Lung (tissue), 12 donors: ENCODE measurements around the gene ZSCAN10. TPM values are rescaled to one million over a fixed set of nuclear protein-coding genes. Genes with fewer than 3 reads are reported as not detected.
"Not testable (repeated sequence)": the region's sequence is repeated elsewhere in the genome, so short reads cannot be mapped to it uniquely, and the experiment has no call there.

Source experiments
- ATAC-seq: fragments of 200-7000 bp; cut with Tn5 transposase; one replicate; pipeline ENCODE4 v1.9.1; 2020; ENCODE audit warnings: moderate number of reproducible peaks; ENCODE audit not compliant: insufficient read depth, low FRiP score
- DNase-seq, 3 donors: peaks; one replicate each; pipeline ENCODE4 v3.0.0-alpha.2; 2013 to 2017
- H3K27ac ChIP-seq, 2 donors: one replicate each; pipeline ENCODE4 v1.5.1; 2013; ENCODE audit warnings: mild to moderate bottlenecking in 2 of 2, moderate library complexity in 2 of 2, control low read depth in 1 of 2, inconsistent platforms in 1 of 2, low read depth in 1 of 2, low read length in 1 of 2
- H3K27me3 ChIP-seq, 3 donors: one replicate each; pipeline ENCODE4 v1.5.1; 2013; ENCODE audit warnings: low read length in 2 of 3; ENCODE audit not compliant: control insufficient read depth in 3 of 3, insufficient read depth in 3 of 3
- H3K36me3 ChIP-seq, 4 donors: one replicate each; pipeline ENCODE4 v1.5.1; 2013; ENCODE audit warnings: low read length in 4 of 4, mild to moderate bottlenecking in 1 of 4, moderate library complexity in 1 of 4; ENCODE audit not compliant: control insufficient read depth in 4 of 4, insufficient read depth in 4 of 4
- H3K4me1 ChIP-seq, 5 donors: one replicate each; pipeline ENCODE4 v1.5.1; 2013; ENCODE audit warnings: low read length in 5 of 5, mild to moderate bottlenecking in 2 of 5, moderate library complexity in 1 of 5; ENCODE audit not compliant: control insufficient read depth in 5 of 5, insufficient read depth in 5 of 5
- H3K4me3 ChIP-seq: one replicate; pipeline ENCODE4 v1.5.1; 2013; ENCODE audit warnings: mild to moderate bottlenecking, control low read depth, moderate library complexity
- H3K9ac ChIP-seq, 2 donors: one replicate each; pipeline ENCODE4 v1.5.1; 2013; ENCODE audit warnings: low read length in 2 of 2, control low read depth in 1 of 2; ENCODE audit not compliant: insufficient read depth in 1 of 2
- H3K9me3 ChIP-seq, 4 donors: one replicate each; pipeline ENCODE4 v1.5.1; 2013; ENCODE audit warnings: low read length in 3 of 4, mild to moderate bottlenecking in 1 of 4, moderate library complexity in 1 of 4; ENCODE audit not compliant: control insufficient read depth in 4 of 4, insufficient read depth in 3 of 4
- WGBS, 2 donors: extraction: QIAGEN DNeasy Blood & Tissue Kit; methylation state at CpG; one replicate each; pipeline ENCODE4 v1.1.7; 2013; 5-methylcytosine and 5-hydroxymethylcytosine counted together
- polyA plus RNA-seq, 2 donors: library from polyadenylated mRNA; stranded (reverse); fragments of 200-250 nt; gene quantifications; one replicate each; pipeline ENCODE4 v1.2.1, GENCODE V29; 2013
- total RNA-seq, 2 donors: library from RNA; depleted of rRNA in 1 of 2; stranded (reverse); fragments of >200 nt in 1 of 2; gene quantifications; one replicate each; pipeline ENCODE4 v1.2.1, GENCODE V29; 2014 to 2021
- TF ChIP-seq, protein P1 (sequence below): IDR thresholded peaks from 2 replicates; pipeline ENCODE4 v1.5.1; 2012; ENCODE audit warnings: mild to moderate bottlenecking; ENCODE audit errors: control extremely low read depth, extremely low read depth
- donor health status: control.
- donor health status: control.
- donor health status: Bipolar disorder and iron deficiency.
- donor health status: healthy.
- donor health status: DM: yes; HTN: yes; CAD: no.

The ZSCAN10 gene
- total and polyA plus RNA-seq, 4 donors = 0.02 to 0.21 TPM; not detected in 2

DNA sequence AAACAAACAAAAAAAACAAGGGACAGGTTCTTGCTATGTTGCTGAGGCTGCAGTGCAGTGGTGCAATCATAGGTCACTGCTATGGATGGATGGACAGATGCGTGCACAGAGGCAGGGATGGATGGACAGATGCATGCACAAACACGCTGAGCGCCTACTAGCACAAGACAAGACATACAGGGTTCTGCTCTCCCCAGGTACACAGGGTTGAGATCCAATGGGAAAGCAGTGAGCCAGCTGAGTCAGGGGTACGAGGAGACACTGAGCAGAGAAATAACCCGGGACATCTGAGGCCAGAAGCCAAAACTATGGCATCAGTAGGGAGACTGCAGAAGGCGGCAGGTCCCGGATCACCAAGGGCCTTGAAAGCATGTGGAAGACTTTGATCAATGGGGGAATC lies 27.4 kb downstream of the ZSCAN10 start:
- Histone ChIP-seq H3K27ac (no peak overlapping the region), H3K27me3 (peaks cover 0 to 7% (median 0%) of the 10 kb centered on the region in 3 donors), H3K4me1 (peaks cover 0 to 12% (median 0%) of the 10 kb centered on the region in 5 donors), H3K36me3 (peaks cover 0 to 17% (median 0%) of the 10 kb centered on the region in 4 donors), H3K4me3 (no peak overlapping the region), H3K9me3 (no peaks in the 10 kb centered on the region), H3K9ac (no peak overlapping the region)
- ATAC-seq = no peak
- DNase-seq = no peak
- TF ChIP-seq, protein P1, sequence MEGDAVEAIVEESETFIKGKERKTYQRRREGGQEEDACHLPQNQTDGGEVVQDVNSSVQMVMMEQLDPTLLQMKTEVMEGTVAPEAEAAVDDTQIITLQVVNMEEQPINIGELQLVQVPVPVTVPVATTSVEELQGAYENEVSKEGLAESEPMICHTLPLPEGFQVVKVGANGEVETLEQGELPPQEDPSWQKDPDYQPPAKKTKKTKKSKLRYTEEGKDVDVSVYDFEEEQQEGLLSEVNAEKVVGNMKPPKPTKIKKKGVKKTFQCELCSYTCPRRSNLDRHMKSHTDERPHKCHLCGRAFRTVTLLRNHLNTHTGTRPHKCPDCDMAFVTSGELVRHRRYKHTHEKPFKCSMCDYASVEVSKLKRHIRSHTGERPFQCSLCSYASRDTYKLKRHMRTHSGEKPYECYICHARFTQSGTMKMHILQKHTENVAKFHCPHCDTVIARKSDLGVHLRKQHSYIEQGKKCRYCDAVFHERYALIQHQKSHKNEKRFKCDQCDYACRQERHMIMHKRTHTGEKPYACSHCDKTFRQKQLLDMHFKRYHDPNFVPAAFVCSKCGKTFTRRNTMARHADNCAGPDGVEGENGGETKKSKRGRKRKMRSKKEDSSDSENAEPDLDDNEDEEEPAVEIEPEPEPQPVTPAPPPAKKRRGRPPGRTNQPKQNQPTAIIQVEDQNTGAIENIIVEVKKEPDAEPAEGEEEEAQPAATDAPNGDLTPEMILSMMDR = no peak
- 91 to 92% methylated on average over 7 of the region's 7 CpGs for WGBS, 2 donors

DNA sequence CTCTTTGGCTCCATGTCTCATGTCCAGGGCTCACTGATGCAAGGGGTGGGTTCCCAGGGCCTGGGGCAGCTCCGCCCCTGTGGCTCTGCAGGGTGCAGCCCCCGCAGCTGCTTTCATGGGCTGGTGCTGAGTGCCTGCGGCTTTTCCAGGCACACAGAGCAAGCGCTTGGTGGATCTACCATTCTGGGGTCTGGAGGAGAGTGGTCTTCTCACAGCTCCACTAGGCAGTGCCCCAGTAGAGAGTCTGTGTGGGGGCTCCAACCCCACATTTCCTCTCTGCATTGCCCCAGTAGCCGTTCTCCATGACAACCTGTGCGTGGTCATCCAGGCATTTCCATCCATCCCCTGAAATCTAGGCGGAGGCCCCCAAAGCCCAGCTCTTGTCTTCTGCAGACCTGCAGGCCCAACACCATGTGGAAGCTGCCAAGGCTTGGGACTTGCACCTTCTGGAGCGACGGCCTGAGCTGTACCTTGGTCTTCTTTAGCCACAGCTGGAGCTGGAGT lies 28.4 kb downstream of the ZSCAN10 start:
- 91 to 94% methylated on average over 9 of the region's 9 CpGs for WGBS, 2 donors
- Histone ChIP-seq H3K27ac (no peak overlapping the region), H3K4me1 (peaks cover 0 to 17% (median 0%) of the 10 kb centered on the region in 5 donors), H3K4me3 (no peak overlapping the region), H3K9ac (no peak overlapping the region), H3K9me3 (no peaks in the 10 kb centered on the region), H3K27me3 (peaks cover 0 to 7% (median 0%) of the 10 kb centered on the region in 3 donors), H3K36me3 (peaks cover 0 to 17% (median 0%) of the 10 kb centered on the region in 4 donors)
- no peak for ATAC-seq
- DNase-seq = no peak
- TF ChIP-seq, protein P1 = no peak

DNA sequence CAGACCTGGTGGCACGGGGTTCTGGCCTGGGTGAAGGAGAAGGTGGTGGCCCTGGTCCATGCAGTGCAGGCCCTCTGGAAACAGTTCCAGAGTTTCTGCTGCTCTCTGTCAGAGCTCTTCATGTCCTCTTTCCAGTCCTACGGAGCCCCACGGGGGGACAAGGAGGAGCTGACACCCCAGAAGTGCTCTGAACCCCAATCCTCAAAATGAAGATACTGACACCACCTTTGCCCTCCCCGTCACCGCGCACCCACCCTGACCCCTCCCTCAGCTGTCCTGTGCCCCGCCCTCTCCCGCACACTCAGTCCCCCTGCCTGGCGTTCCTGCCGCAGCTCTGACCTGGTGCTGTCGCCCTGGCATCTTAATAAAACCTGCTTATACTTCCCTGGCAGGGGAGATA lies 29.9 kb downstream of the ZSCAN10 start:
- Histone ChIP-seq H3K4me1 (peaks cover 0 to 22% (median 0%) of the 10 kb centered on the region in 5 donors), H3K36me3 (peaks cover 0 to 17% (median 0%) of the 10 kb centered on the region in 4 donors)
- not testable (repeated sequence) for ATAC-seq, H3K4me3 ChIP-seq, DNase-seq, H3K27ac ChIP-seq, H3K9me3 ChIP-seq, H3K9ac ChIP-seq, H3K27me3 ChIP-seq
- 86 to 91% methylated on average over 10 of the region's 11 CpGs for WGBS, 2 donors

DNA sequence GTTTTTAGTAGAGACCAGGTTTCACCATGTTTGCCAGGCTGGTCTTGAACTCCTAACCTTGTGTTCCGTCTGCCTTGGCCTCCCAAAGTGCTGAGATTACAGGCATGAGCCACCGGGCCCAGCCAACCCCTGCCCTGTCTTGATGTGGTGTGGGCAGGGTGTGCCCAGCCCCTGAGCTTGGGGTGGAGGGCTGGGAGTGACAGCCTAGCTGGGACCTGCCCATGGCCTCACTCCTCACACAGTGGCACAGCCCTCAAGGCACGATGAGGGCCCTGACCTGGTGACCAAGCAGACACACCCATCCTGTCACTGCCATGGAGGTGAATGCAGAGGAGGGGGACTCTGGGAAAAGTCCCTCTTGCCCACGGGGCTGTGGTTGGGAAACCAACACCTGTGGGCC lies 30.6 kb downstream of the ZSCAN10 start:
- no peak overlapping the region for H3K4me3 ChIP-seq
- no peak overlapping the region for H3K9ac ChIP-seq
- H3K27ac ChIP-seq = no peak overlapping the region
- H3K9me3 ChIP-seq = no peaks in the 10 kb centered on the region
- H3K27me3 ChIP-seq = no peaks in the 10 kb centered on the region
- peaks cover 0 to 22% (median 0%) of the 10 kb centered on the region in 5 donors for H3K4me1 ChIP-seq
- TF ChIP-seq, protein P1 = no peak
- no peak for ATAC-seq
- no peak for DNase-seq
- 55 to 67% methylated on average over 4 of the region's 4 CpGs for WGBS, 2 donors
- peaks cover 0 to 17% (median 0%) of the 10 kb centered on the region in 4 donors for H3K36me3 ChIP-seq
